Measurements from ENCODE around the gene PXK. TPM values are rescaled to one million over a fixed set of nuclear protein-coding genes. Genes with fewer than 3 reads are reported as not detected.

Gene PXK
- total and polyA plus RNA-seq, 10 of the 15 experiments (the other 5 are each of a cell fraction or from before 2014, with no cell fraction given), result 8.4 to 38.0 (median 27.6) TPM

DNA sequence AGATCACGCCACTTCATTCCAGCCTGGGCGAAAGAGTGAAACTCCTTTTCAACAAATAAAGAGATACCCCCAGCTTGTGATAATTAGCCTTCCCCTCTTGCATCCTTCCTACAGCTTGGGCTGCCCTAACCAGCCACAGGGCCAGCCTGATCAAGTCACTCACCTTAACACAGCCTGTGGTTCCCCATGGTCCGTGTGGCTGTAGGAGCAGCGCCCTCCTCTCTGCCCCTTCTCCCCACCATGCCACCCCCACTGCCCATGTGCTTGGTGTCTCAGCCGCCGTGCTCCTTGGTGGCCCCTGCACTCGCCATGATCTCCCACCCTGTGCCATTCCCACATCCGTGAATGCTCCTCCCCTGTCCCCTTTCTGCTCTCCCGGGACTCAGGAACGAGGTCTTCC, 39.8 kb upstream of the PXK start:
- H3K36me3 ChIP-seq (ENCODE audit: control insufficient read depth in 2 of 2, insufficient read depth in 2 of 2, low read length in 1 of 2), result peaks cover 2 to 5% of the 10 kb centered on the region in 2 experiments; a peak in 1 of 4 replicates
- SMC1A ChIA-PET (ENCODE audit: uncharacterized antibody, unreplicated experiment), result interaction anchor here (1.0 to 2.4 kb wide), 4 partner anchors 8 to 105 kb away, joined by 3 to 10 read pairs (median 4); no protein-coding TSS in a partner anchor
- TF ChIP-seq NRF1 (conservative IDR thresholded peaks at IDR 0.05; ENCODE audit: low read depth, low read length) (no peak), PAX8 (IDR thresholded peaks at IDR 0.05) (no peak), JUND (IDR thresholded peaks at IDR 0.05; ENCODE audit: low read depth, low read length) (no peak), RELA (IDR thresholded peaks at IDR 0.05; ENCODE audit: borderline replicate concordance, partially characterized antibody) (no peak), SMARCA5 (IDR thresholded peaks at IDR 0.05) (no peak), SRF (IDR thresholded peaks at IDR 0.05; ENCODE audit: low read depth in 2 of 2, low read length in 2 of 2) (no peak), STAT1 (conservative IDR thresholded peaks at IDR 0.05) (no peak), ESRRA (IDR thresholded peaks at IDR 0.05; ENCODE audit: low read length) (no peak), TAF1 (IDR thresholded peaks at IDR 0.05; ENCODE audit: borderline replicate concordance, low read depth, low read length) (no peak)
- TF ChIP-seq, protein P1, sequence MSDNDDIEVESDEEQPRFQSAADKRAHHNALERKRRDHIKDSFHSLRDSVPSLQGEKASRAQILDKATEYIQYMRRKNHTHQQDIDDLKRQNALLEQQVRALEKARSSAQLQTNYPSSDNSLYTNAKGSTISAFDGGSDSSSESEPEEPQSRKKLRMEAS (IDR thresholded peaks at IDR 0.05; ENCODE audit: low read depth, low read length), result no peak
- TF ChIP-seq, protein P2, sequence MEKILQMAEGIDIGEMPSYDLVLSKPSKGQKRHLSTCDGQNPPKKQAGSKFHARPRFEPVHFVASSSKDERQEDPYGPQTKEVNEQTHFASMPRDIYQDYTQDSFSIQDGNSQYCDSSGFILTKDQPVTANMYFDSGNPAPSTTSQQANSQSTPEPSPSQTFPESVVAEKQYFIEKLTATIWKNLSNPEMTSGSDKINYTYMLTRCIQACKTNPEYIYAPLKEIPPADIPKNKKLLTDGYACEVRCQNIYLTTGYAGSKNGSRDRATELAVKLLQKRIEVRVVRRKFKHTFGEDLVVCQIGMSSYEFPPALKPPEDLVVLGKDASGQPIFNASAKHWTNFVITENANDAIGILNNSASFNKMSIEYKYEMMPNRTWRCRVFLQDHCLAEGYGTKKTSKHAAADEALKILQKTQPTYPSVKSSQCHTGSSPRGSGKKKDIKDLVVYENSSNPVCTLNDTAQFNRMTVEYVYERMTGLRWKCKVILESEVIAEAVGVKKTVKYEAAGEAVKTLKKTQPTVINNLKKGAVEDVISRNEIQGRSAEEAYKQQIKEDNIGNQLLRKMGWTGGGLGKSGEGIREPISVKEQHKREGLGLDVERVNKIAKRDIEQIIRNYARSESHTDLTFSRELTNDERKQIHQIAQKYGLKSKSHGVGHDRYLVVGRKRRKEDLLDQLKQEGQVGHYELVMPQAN (conservative IDR thresholded peaks at IDR 0.05), result no peak
- TF ChIP-seq, protein P3, sequence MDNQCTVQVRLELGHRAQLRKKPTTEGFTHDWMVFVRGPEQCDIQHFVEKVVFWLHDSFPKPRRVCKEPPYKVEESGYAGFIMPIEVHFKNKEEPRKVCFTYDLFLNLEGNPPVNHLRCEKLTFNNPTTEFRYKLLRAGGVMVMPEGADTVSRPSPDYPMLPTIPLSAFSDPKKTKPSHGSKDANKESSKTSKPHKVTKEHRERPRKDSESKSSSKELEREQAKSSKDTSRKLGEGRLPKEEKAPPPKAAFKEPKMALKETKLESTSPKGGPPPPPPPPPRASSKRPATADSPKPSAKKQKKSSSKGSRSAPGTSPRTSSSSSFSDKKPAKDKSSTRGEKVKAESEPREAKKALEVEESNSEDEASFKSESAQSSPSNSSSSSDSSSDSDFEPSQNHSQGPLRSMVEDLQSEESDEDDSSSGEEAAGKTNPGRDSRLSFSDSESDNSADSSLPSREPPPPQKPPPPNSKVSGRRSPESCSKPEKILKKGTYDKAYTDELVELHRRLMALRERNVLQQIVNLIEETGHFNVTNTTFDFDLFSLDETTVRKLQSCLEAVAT (IDR thresholded peaks at IDR 0.05), result no peak
- TF ChIP-seq, protein P4, sequence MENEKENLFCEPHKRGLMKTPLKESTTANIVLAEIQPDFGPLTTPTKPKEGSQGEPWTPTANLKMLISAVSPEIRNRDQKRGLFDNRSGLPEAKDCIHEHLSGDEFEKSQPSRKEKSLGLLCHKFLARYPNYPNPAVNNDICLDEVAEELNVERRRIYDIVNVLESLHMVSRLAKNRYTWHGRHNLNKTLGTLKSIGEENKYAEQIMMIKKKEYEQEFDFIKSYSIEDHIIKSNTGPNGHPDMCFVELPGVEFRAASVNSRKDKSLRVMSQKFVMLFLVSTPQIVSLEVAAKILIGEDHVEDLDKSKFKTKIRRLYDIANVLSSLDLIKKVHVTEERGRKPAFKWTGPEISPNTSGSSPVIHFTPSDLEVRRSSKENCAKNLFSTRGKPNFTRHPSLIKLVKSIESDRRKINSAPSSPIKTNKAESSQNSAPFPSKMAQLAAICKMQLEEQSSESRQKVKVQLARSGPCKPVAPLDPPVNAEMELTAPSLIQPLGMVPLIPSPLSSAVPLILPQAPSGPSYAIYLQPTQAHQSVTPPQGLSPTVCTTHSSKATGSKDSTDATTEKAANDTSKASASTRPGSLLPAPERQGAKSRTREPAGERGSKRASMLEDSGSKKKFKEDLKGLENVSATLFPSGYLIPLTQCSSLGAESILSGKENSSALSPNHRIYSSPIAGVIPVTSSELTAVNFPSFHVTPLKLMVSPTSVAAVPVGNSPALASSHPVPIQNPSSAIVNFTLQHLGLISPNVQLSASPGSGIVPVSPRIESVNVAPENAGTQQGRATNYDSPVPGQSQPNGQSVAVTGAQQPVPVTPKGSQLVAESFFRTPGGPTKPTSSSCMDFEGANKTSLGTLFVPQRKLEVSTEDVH (IDR thresholded peaks at IDR 0.05; ENCODE audit: low read depth, partially characterized antibody), result no peak
- no peak for DNase-seq (ENCODE audit: low read depth, low spot score)
- no peak for ATAC-seq
- no peak for FAIRE-seq
- H3K79me2 ChIP-seq (ENCODE audit: control insufficient read depth, insufficient read depth, low read length), result no peaks in the 10 kb centered on the region
- no peak overlapping the region for H3K27ac ChIP-seq (ENCODE audit: control insufficient read depth, insufficient read depth)
- CTCF ChIA-PET, result interaction anchor here (1.9 to 2.0 kb wide), 2 partner anchors 13 to 105 kb away, joined by 8 to 9 read pairs; partner anchors contain the start of genes HTD2 and RPP14
- intact Hi-C loops (cut with micrococcal nuclease; ENCODE audit: unreplicated experiment) (no loop called here), in situ Hi-C loops (cut with MboI) (no loop called here)
- no peak overlapping the region for H3K9ac ChIP-seq (ENCODE audit: control insufficient read depth, insufficient read depth, low read length)
- H3K9me3 ChIP-seq (replicated peaks; ENCODE audit: control insufficient read depth, insufficient read depth, low read length), result no peaks in the 10 kb centered on the region
- H3K4me2 ChIP-seq (ENCODE audit: control insufficient read depth, insufficient read depth), result no peak overlapping the region
- WGBS (ENCODE audit: insufficient coverage, insufficient replicate concordance, low lambda C conversion rate, missing lambda C conversion rate), result 56% methylated on average over 10 of the region's 10 CpGs
- H4K20me1 ChIP-seq (ENCODE audit: control insufficient read depth, insufficient read depth), result no peaks in the 10 kb centered on the region
- H3K4me1 ChIP-seq (ENCODE audit: control insufficient read depth, insufficient read depth, low read length), result no peaks in the 10 kb centered on the region
- H2AFZ ChIP-seq (ENCODE audit: control insufficient read depth, low read depth, low read length), result no peak overlapping the region
- no TSS peak for BruUV-seq (replicated peaks)
- POLR2A ChIA-PET, result interaction anchor here (1.5 kb wide), 1 partner anchor 53 kb away, joined by 4 read pairs; no protein-coding TSS in a partner anchor
- RAD21 ChIA-PET (ENCODE audit: unreplicated experiment), result interaction anchor here (0.6 to 1.0 kb wide), 2 partner anchors 13 to 62 kb away, joined by 3 to 4 read pairs; partner anchors contain the start of genes HTD2 and RPP14
- no peak overlapping the region for H3K4me3 ChIP-seq
- no peaks in the 10 kb centered on the region for H3K27me3 ChIP-seq (replicated peaks in 1 of 2; ENCODE audit: control insufficient read depth in 2 of 2, insufficient read depth in 2 of 2, low read length in 1 of 2)
